ENCODE results near the gene EPSTI1.
"Not testable (repeated sequence)": the region's sequence is repeated elsewhere in the genome, so short reads cannot be mapped to it uniquely, and the experiment has no call there.

EPSTI1 gene

GRCh38 chr13:42991898-42992763 lies at the start of gene EPSTI1:
EPSTI1 (minus strand) TSS chr13:42992241; CDS start chr13:42992165, 76 bp downstream.
- DNase-seq = peak; percentile 81 to 82

- no peak for DNase-seq
Measured at GRCh38 chr13:43041369-43041921, 49.4 kb upstream of the EPSTI1 start.

GRCh38 chr13:43040581-43041368 lies 48.7 kb upstream of the EPSTI1 start:
- DNase-seq = not testable (repeated sequence)

GRCh38 chr13:43039966-43040365 lies 47.9 kb upstream of the EPSTI1 start:
- no peak for DNase-seq

- DNase-seq = no peak
Measured at GRCh38 chr13:43036351-43037250, 44.6 kb upstream of the EPSTI1 start.

GRCh38 chr13:43033038-43033437 lies 41.0 kb upstream of the EPSTI1 start:
- DNase-seq = no peak

GRCh38 chr13:43031881-43032280 lies 39.8 kb upstream of the EPSTI1 start:
- no peak for DNase-seq

GRCh38 chr13:43030548-43030947 lies 38.5 kb upstream of the EPSTI1 start:
- no peak for DNase-seq

- no peak for DNase-seq
Measured at GRCh38 chr13:43026262-43026661, 34.2 kb upstream of the EPSTI1 start.

- DNase-seq = peak; percentile 87 to 90
Measured at GRCh38 chr13:43023289-43023963, 31.4 kb upstream of the EPSTI1 start, which contains the start of gene DNAJC15. DNAJC15 (plus strand) TSS chr13:43023586; CDS start chr13:43023627, 41 bp downstream.

- DNase-seq = no peak
Measured at GRCh38 chr13:43022934-43023288, 30.9 kb upstream of the EPSTI1 start.

GRCh38 chr13:43021926-43022670 lies 30.1 kb upstream of the EPSTI1 start:
- no peak for DNase-seq

GRCh38 chr13:43020794-43021193 lies 28.8 kb upstream of the EPSTI1 start:
- DNase-seq = no peak

- no peak for DNase-seq
Measured at GRCh38 chr13:43019811-43020210, 27.8 kb upstream of the EPSTI1 start.

- no peak for DNase-seq
Measured at GRCh38 chr13:43016226-43016625, 24.2 kb upstream of the EPSTI1 start.

- no peak for DNase-seq
Measured at GRCh38 chr13:43014162-43014561, 22.1 kb upstream of the EPSTI1 start.

GRCh38 chr13:43009506-43009905 lies 17.5 kb upstream of the EPSTI1 start:
- DNase-seq = no peak

- no peak for DNase-seq
Measured at GRCh38 chr13:43008596-43008995, 16.6 kb upstream of the EPSTI1 start.

GRCh38 chr13:43006893-43007631 lies 15.0 kb upstream of the EPSTI1 start:
- DNase-seq = no peak

- DNase-seq = no peak
Measured at GRCh38 chr13:43005460-43006236, 13.6 kb upstream of the EPSTI1 start.
